ENCODE results near the gene SHQ1.

DNA sequence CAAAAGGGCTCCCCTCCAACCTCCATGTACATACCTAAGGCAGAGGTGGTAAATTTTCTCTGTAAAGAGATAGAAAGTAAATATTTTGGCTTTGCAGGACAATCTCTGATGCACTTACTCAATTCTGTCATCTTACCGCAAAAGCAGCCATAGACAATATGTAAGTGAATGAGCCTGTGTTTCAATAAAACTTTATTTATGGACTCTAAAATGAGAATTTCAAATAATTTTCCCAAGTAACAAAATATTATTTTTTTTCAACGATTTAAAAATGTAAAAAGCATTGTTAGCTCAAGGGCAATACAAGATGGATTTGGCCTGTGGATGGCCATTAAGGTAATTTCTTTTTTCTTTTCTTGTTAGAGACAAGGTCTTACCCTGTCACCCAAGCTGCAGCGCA lies 44.7 kb downstream of the SHQ1 start:
- no peak for TF ChIP-seq POLR2A (IDR thresholded peaks at IDR 0.05)
- no peak for TF ChIP-seq POLR2AphosphoS5 (IDR thresholded peaks at IDR 0.05)

Data from sigmoid colon (tissue), 4 donors.